HG03066 (cell line): Measurements from ENCODE around the gene PLA2G6.
"Not testable (repeated sequence)": the region's sequence is repeated elsewhere in the genome, so short reads cannot be mapped to it uniquely, and the experiment has no call there.

Experiments
- ATAC-seq: cut with Tn5 transposase; IDR thresholded peaks from one replicate; pipeline ENCODE4 v1.9.1; 2021; ENCODE audit warnings: low read depth; ENCODE audit not compliant: unreplicated experiment

Gene PLA2G6

GRCh38 chr22:38191731-38192474 is 10.3 kb upstream of the PLA2G6 start:
- no peak for ATAC-seq

- no peak for ATAC-seq
Measured at GRCh38 chr22:38191055-38191454, 9.4 kb upstream of the PLA2G6 start.

GRCh38 chr22:38190581-38190980 is 9.0 kb upstream of the PLA2G6 start:
- ATAC-seq: no peak

- ATAC-seq: no peak
Measured at GRCh38 chr22:38189104-38189503, 7.5 kb upstream of the PLA2G6 start.

- ATAC-seq: no peak
Measured at GRCh38 chr22:38187413-38188212, 6.0 kb upstream of the PLA2G6 start.

GRCh38 chr22:38186429-38186828 is 4.8 kb upstream of the PLA2G6 start:
- no peak for ATAC-seq

GRCh38 chr22:38184788-38185187 is 3.2 kb upstream of the PLA2G6 start:
- no peak for ATAC-seq

GRCh38 chr22:38180841-38181452 is 683 bp downstream of the PLA2G6 start:
- ATAC-seq: no peak

GRCh38 chr22:38178605-38178937 is 3.1 kb downstream of the PLA2G6 start:
- ATAC-seq: not testable (repeated sequence)

- no peak for ATAC-seq
Measured at GRCh38 chr22:38177926-38178604, 3.6 kb downstream of the PLA2G6 start.

- ATAC-seq: not testable (repeated sequence)
Measured at GRCh38 chr22:38177571-38177925, 4.1 kb downstream of the PLA2G6 start.

- no peak for ATAC-seq
Measured at GRCh38 chr22:38177044-38177443, 4.6 kb downstream of the PLA2G6 start.

- no peak for ATAC-seq
Measured at GRCh38 chr22:38176170-38176741, 5.4 kb downstream of the PLA2G6 start.

- ATAC-seq: no peak
Measured at GRCh38 chr22:38175206-38176118, 6.2 kb downstream of the PLA2G6 start.

GRCh38 chr22:38174626-38175025 is 7.0 kb downstream of the PLA2G6 start:
- ATAC-seq: no peak

GRCh38 chr22:38173641-38173906 is 8.1 kb downstream of the PLA2G6 start:
- ATAC-seq: no peak

GRCh38 chr22:38172832-38173640 is 8.6 kb downstream of the PLA2G6 start:
- ATAC-seq: no peak

- ATAC-seq: no peak
Measured at GRCh38 chr22:38171927-38172831, 9.5 kb downstream of the PLA2G6 start.
